ENCODE data around the gene RALGAPA2. TPM values are rescaled to one million over a fixed set of nuclear protein-coding genes. Genes with fewer than 3 reads are reported as not detected.

RALGAPA2 gene
- total RNA-seq, 1 donor from 2014 or later, result 88.9 TPM

DNA sequence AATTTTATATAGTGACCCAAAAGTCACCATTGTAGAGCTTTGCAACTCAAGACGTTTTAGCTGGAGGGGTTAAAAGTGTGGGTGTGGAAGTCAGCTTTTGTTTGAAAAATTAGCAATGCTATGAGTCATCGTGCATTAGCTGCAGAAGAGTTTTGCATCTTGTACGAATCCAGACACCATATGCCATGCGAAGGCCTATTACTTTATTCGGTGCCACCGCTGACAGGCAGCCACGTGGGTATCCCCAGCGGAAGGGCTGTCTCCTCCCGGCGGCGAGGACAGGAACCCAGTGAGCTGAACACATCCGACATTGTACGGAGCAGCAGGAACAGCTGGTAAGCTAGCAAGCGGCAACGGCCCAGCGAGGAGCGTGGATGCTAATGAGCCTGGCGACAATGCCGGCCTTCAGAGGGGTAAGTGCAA lies 260.2 kb downstream of the RALGAPA2 start:
- H3K27ac ChIP-seq, result no peak overlapping the region
- H3K4me3 ChIP-seq, result no peak overlapping the region
- TF ChIP-seq, protein P1, sequence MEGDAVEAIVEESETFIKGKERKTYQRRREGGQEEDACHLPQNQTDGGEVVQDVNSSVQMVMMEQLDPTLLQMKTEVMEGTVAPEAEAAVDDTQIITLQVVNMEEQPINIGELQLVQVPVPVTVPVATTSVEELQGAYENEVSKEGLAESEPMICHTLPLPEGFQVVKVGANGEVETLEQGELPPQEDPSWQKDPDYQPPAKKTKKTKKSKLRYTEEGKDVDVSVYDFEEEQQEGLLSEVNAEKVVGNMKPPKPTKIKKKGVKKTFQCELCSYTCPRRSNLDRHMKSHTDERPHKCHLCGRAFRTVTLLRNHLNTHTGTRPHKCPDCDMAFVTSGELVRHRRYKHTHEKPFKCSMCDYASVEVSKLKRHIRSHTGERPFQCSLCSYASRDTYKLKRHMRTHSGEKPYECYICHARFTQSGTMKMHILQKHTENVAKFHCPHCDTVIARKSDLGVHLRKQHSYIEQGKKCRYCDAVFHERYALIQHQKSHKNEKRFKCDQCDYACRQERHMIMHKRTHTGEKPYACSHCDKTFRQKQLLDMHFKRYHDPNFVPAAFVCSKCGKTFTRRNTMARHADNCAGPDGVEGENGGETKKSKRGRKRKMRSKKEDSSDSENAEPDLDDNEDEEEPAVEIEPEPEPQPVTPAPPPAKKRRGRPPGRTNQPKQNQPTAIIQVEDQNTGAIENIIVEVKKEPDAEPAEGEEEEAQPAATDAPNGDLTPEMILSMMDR (IDR thresholded peaks at IDR 0.05), result no peak
- H3K4me1 ChIP-seq, result peaks cover 9% of the 10 kb centered on the region
- intact Hi-C loops (cut with DNase I), result no loop called here
- DNase-seq, result peak; percentile 71
- peaks cover 18% of the 10 kb centered on the region for H3K36me3 ChIP-seq
- H3K9me3 ChIP-seq, result no peaks in the 10 kb centered on the region
- ATAC-seq, result peak; percentile 84
- no peaks in the 10 kb centered on the region for H3K27me3 ChIP-seq

DNA sequence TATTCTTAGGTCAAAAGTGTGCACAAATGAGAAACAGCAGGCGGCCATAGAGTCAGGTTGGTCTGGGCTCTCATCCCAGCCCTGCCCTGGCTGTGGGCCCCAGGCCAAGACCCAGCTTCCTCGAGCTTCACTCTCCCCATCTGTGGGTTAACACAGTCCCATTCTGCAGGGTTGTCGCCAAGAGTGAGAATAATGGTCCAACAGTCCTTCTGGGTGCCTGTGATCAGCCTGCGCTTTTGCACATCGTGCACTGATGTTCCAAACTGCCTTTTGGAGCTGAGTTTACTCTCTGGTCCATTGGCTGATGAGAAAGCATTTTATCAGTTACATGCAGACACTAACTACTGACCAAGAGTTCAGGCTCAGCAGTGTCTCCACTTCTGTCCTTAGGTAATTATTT lies 261.9 kb downstream of the RALGAPA2 start:
- intact Hi-C loops (cut with DNase I), result no loop called here
- no peaks in the 10 kb centered on the region for H3K9me3 ChIP-seq
- DNase-seq (no peak), ATAC-seq (no peak)
- H3K36me3 ChIP-seq, result peaks cover 17% of the 10 kb centered on the region
- no peaks in the 10 kb centered on the region for H3K27me3 ChIP-seq
- TF ChIP-seq, protein P1 (IDR thresholded peaks at IDR 0.05), result no peak
- no peak overlapping the region for H3K4me3 ChIP-seq
- no peak overlapping the region for H3K27ac ChIP-seq
- H3K4me1 ChIP-seq, result peaks cover 9% of the 10 kb centered on the region

DNA sequence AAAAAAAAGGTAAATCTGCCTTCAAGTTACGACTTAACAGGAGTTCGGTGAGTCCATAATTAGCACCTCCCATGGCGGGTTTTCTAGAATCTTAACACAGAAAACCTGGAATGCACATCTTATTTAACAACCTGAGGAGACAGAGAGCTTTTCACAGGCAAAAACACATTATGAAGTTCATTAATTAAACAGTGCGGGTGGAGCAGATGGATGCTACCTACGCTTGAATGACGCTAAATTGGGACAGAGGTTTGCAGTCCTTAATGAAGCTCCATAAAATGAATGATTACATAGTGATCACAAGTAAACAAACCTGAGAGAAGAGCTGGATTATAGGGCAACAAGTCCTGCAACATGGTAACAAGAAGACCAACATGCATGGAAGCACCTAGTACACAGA lies 263.6 kb downstream of the RALGAPA2 start:
- no peaks in the 10 kb centered on the region for H3K27me3 ChIP-seq
- no peak for DNase-seq
- H3K9me3 ChIP-seq, result no peaks in the 10 kb centered on the region
- no peak overlapping the region for H3K4me3 ChIP-seq
- H3K4me1 ChIP-seq, result peaks cover 9% of the 10 kb centered on the region
- H3K36me3 ChIP-seq, result peaks cover 4% of the 10 kb centered on the region
- no peak overlapping the region for H3K27ac ChIP-seq
- ATAC-seq, result no peak
- TF ChIP-seq, protein P1 (IDR thresholded peaks at IDR 0.05), result no peak
- intact Hi-C loops (cut with DNase I), result no loop called here

DNA sequence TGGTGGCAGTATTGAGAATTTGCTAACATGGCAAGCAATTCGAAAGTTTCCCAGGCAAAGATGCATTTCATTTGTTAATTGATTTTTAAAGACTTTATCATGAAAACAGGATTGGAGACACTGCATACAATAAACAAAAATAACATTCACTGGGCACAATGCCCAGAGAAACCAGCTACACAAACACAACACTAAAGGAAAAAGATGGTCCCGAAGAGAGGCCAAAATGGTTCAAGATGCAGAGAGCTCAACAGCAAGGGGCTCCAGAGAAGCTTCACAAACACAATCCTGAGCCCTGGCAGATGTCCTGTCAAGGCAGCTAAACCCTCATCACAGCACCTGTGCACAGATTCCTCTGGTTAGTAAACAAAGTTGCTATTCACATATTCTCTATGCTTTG lies 265.2 kb downstream of the RALGAPA2 start:
- no peak overlapping the region for H3K4me3 ChIP-seq
- TF ChIP-seq, protein P1 (IDR thresholded peaks at IDR 0.05), result no peak
- H3K36me3 ChIP-seq, result peaks cover 4% of the 10 kb centered on the region
- no peaks in the 10 kb centered on the region for H3K9me3 ChIP-seq
- ATAC-seq (no peak), DNase-seq (no peak)
- H3K27ac ChIP-seq, result no peak overlapping the region
- peaks cover 2% of the 10 kb centered on the region for H3K4me1 ChIP-seq
- no peaks in the 10 kb centered on the region for H3K27me3 ChIP-seq
- intact Hi-C loops (cut with DNase I), result no loop called here

DNA sequence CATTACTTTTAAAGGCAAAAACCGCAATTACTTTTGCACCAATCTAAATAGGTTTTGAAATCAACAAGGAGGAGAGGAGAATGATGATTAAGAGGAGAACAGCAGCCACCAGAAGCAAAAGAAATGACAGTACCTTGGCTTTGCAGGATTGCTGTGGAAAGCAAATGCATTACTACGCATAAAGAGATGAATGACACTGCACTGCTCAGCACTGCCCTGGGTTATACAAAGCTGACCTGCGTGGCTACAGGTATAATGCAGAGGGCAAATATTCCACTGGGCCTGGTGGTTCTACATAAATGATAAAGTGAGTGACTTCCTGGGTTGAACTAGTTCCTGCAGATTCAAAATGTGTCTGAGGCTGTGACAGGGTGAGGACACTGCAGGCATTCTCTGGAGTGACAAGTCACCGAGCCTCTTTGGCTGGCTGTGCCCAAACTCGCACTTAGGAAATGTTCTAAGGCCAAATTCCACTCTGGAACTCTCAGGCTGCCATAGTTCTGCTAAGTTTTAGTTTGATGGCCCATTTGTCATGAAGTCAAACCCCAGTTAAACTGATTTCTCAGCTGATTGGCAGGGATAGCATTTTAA lies 265.9 kb downstream of the RALGAPA2 start:
- H3K27me3 ChIP-seq, result no peaks in the 10 kb centered on the region
- intact Hi-C loops (cut with DNase I), result no loop called here
- no peaks in the 10 kb centered on the region for H3K4me1 ChIP-seq
- DNase-seq (no peak), ATAC-seq (no peak)
- no peak overlapping the region for H3K27ac ChIP-seq
- H3K36me3 ChIP-seq, result peaks cover 4% of the 10 kb centered on the region
- TF ChIP-seq, protein P1 (IDR thresholded peaks at IDR 0.05), result no peak
- no peaks in the 10 kb centered on the region for H3K9me3 ChIP-seq
- H3K4me3 ChIP-seq, result no peak overlapping the region

DNA sequence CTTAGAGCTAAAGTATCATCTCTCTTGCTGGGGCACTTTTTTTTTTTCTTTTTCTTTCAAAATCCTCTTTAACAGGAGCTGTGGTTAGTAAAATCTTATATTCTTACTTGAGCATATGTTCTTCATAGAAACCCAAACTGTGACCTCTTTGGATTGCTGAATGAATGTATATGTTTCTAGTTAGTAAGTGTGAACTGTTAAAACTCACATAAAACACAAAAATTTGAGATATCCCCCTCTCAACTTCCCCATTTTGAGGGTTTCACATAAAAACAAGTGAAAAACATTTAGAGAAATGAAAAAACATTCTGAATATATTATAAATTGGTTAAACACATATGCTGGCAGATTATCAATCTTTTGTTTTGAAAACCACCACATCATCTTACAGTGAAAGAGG lies 266.4 kb downstream of the RALGAPA2 start:
- Histone ChIP-seq H3K4me1 (no peaks in the 10 kb centered on the region), H3K4me3 (no peak overlapping the region), H3K9me3 (no peaks in the 10 kb centered on the region), H3K36me3 (peaks cover 9% of the 10 kb centered on the region), H3K27ac (no peak overlapping the region), H3K27me3 (no peaks in the 10 kb centered on the region)
- ATAC-seq (no peak), DNase-seq (no peak)
- TF ChIP-seq, protein P1 (IDR thresholded peaks at IDR 0.05), result no peak
- intact Hi-C loops (cut with DNase I), result no loop called here
